ENCODE measurements around the gene KRT14.

KRT14 gene

GRCh38 chr17:41575336-41575735 is 11.4 kb downstream of the KRT14 start:
- POLR2A ChIA-PET, result no interaction called here
- CTCF ChIA-PET, result interaction anchor here (1.5 kb wide), 1 partner anchor 73 kb away, joined by 6 read pairs; no protein-coding TSS in a partner anchor
- DNase-seq (ENCODE audit: extremely low spot score), result no peak
- TF ChIP-seq, protein P1, sequence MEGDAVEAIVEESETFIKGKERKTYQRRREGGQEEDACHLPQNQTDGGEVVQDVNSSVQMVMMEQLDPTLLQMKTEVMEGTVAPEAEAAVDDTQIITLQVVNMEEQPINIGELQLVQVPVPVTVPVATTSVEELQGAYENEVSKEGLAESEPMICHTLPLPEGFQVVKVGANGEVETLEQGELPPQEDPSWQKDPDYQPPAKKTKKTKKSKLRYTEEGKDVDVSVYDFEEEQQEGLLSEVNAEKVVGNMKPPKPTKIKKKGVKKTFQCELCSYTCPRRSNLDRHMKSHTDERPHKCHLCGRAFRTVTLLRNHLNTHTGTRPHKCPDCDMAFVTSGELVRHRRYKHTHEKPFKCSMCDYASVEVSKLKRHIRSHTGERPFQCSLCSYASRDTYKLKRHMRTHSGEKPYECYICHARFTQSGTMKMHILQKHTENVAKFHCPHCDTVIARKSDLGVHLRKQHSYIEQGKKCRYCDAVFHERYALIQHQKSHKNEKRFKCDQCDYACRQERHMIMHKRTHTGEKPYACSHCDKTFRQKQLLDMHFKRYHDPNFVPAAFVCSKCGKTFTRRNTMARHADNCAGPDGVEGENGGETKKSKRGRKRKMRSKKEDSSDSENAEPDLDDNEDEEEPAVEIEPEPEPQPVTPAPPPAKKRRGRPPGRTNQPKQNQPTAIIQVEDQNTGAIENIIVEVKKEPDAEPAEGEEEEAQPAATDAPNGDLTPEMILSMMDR (IDR thresholded peaks at IDR 0.05; ENCODE audit: control extremely low read depth, extremely low read depth, low read depth, missing control alignments), result no peak

- ChIA-PET POLR2A (no interaction called here), CTCF (interaction anchor here (1.2 to 2.2 kb wide), 3 partner anchors 13 to 91 kb away, joined by 3 to 9 read pairs (median 7); no protein-coding TSS in a partner anchor)
- DNase-seq (ENCODE audit: extremely low spot score), result no peak
- TF ChIP-seq, protein P1 (IDR thresholded peaks at IDR 0.05; ENCODE audit: control extremely low read depth, extremely low read depth, low read depth, missing control alignments), result no peak
Observed at GRCh38 chr17:41571561-41572434, 14.9 kb downstream of the KRT14 start, which contains the start of gene KRT9. Gene KRT9 (minus strand): TSS chr17:41572059. CDS start chr17:41571992, 67 bp downstream.

GRCh38 chr17:41567317-41567716 is 19.4 kb downstream of the KRT14 start:
- ChIA-PET POLR2A (no interaction called here), CTCF (interaction anchor here (1.8 to 7.3 kb wide), 4 partner anchors 9 to 81 kb away, joined by 7 to 47 read pairs (median 8); no protein-coding TSS in a partner anchor)
- DNase-seq (ENCODE audit: extremely low spot score), result no peak
- TF ChIP-seq, protein P1 (IDR thresholded peaks at IDR 0.05; ENCODE audit: control extremely low read depth, extremely low read depth, low read depth, missing control alignments), result no peak

DNA sequence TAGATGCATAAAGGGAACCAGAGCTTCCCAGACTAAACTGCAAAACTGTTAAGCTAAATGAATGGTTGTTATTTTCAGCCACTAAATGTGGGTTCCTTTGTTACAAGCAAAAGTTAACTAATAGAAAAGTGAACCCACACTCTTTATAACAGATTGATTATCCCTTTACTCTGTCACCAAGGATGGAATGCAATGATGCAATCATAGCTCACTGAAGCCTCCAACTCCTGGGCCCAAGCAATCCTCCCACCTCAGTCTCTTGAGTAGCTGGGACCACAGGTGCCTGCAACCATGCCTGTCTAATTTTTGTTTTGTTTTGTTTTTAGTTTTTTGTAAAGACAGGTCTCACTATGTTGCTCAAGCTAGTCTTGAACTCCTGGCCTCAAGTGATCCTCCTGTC is 21.4 kb downstream of the KRT14 start:
- no peak for DNase-seq (ENCODE audit: extremely low spot score)
- CTCF ChIA-PET, result interaction anchor here (1.2 to 7.3 kb wide), 4 partner anchors 14 to 101 kb away, joined by 3 to 47 read pairs (median 5); no protein-coding TSS in a partner anchor
- TF ChIP-seq, protein P1 (IDR thresholded peaks at IDR 0.05; ENCODE audit: control extremely low read depth, extremely low read depth, low read depth, missing control alignments), result no peak
- POLR2A ChIA-PET, result no interaction called here

GRCh38 chr17:41563607-41564170 is 23.0 kb downstream of the KRT14 start:
- TF ChIP-seq, protein P1 (IDR thresholded peaks at IDR 0.05; ENCODE audit: control extremely low read depth, extremely low read depth, low read depth, missing control alignments), result no peak
- ChIA-PET POLR2A (no interaction called here), CTCF (interaction anchor here (1.0 to 7.3 kb wide), 2 partner anchors 15 to 18 kb away, joined by 3 to 47 read pairs; no protein-coding TSS in a partner anchor)
- DNase-seq (ENCODE audit: extremely low spot score), result no peak

DNA sequence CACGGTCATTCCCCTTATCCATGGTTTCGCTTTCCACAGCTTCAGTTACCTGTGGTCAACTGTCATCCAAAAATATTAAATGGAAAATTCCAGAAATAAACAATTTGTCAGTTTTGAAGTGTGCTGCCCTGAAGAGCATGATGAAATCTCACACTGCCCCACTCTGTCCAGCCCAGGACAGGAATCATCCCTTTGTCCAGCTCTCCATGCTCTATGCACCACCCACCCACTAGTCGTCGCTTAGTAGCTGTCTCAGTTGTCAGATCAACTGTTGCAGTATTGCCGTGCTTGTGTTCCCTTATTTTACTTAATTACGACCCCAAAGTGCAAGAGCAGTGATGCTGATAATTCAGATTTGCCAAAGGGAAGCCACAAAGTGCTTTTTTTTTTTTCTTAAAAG is 25.1 kb downstream of the KRT14 start:
- TF ChIP-seq, protein P1 (IDR thresholded peaks at IDR 0.05; ENCODE audit: control extremely low read depth, extremely low read depth, low read depth, missing control alignments), result no peak
- ChIA-PET CTCF (interaction anchor here (4.4 kb wide), 1 partner anchor 12 kb away, joined by 56 read pairs; no protein-coding TSS in a partner anchor), POLR2A (no interaction called here)
- DNase-seq (ENCODE audit: extremely low spot score), result no peak
